Ascending aorta (tissue), 2 donors: ENCODE results near the gene OPA3. TPM values are rescaled to one million over a fixed set of nuclear protein-coding genes. Genes with fewer than 3 reads are reported as not detected.

Source experiments
- DNase-seq, 2 donors: peaks; one replicate each; pipeline ENCODE4 v3.0.0-alpha.2; 2019; ENCODE audit warnings: low spot score in 2 of 2
- H3K27ac ChIP-seq, 2 donors: fragments of 200-600 bp; sonication (generic); one replicate each; pipeline ENCODE4 v1.5.1; 2016 to 2017; ENCODE audit warnings: mild to moderate bottlenecking in 1 of 2
- H3K27me3 ChIP-seq: fragments of 200-600 bp; sonication (generic); one replicate; pipeline ENCODE4 v1.5.1; 2017
- H3K36me3 ChIP-seq, 2 donors: fragments of 200-600 bp; sonication (generic); one replicate each; pipeline ENCODE4 v1.5.1; 2016
- H3K4me1 ChIP-seq, 2 donors: fragments of 200-600 bp; sonication (generic); one replicate each; pipeline ENCODE4 v1.5.1; 2016 to 2017; ENCODE audit warnings: mild to moderate bottlenecking in 1 of 2
- H3K4me3 ChIP-seq, 2 donors: fragments of 200-600 bp; sonication (generic); one replicate each; pipeline ENCODE4 v1.5.1; 2016 to 2017; ENCODE audit warnings: mild to moderate bottlenecking in 1 of 2
- H3K9me3 ChIP-seq, 2 donors: fragments of 200-600 bp; sonication (generic); one replicate each; pipeline ENCODE4 v1.5.1; 2016
- CTCF ChIP-seq, 3 experiments: fragments of 200-600 bp in 2 of 3; fragments of 450-650 bp in 1 of 3; sonication (generic) in 2 of 3; IDR thresholded peaks; one replicate each; pipeline ENCODE4 v1.5.1; 2016 to 2019; ENCODE audit warnings: antibody characterized with exemption in 3 of 3, mild to moderate bottlenecking in 1 of 3, moderate library complexity in 1 of 3
- intact Hi-C: fragments of 100-400 bp; cut with DNase I; formaldehyde crosslinking; loops from one replicate; pipeline ENCODE4 v1.15.1; 2023
- total RNA-seq: library from RNA; depleted of rRNA; stranded (reverse); fragments of >200 nt; gene quantifications from one replicate; pipeline ENCODE4 v1.1.0, GENCODE V29; 2016

OPA3 gene
- total RNA-seq, 1 donor from 2014 or later, result 4.5 TPM

GRCh38 chr19:45485305-45486077, 99.1 kb downstream of the OPA3 start:
- Histone ChIP-seq H3K36me3 (no peaks in the 10 kb centered on the region), H3K9me3 (no peaks in the 10 kb centered on the region), H3K27ac (peak overlapping the region; percentile 84 to 91), H3K27me3 (no peaks in the 10 kb centered on the region), H3K4me1 (peaks cover 0 to 2% of the 10 kb centered on the region in 2 donors), H3K4me3 (peak overlapping the region; percentile 62 to 75)
- peak; percentile 95 to 99 for DNase-seq
- intact Hi-C loops, result loop anchor here (1.0 kb wide), 2 partner anchors 56 to 79 kb away; partner anchors contain the start of gene POLR1G
- TF ChIP-seq CTCF (IDR thresholded peaks at IDR 0.05), result peak; percentile 81 to 84 (median 83)

GRCh38 chr19:45484273-45484945, 100.2 kb downstream of the OPA3 start:
- no peaks in the 10 kb centered on the region for H3K36me3 ChIP-seq
- H3K4me3 ChIP-seq, result no peak overlapping the region
- intact Hi-C loops, result no loop called here
- H3K4me1 ChIP-seq, result peaks cover 0 to 2% of the 10 kb centered on the region in 2 donors
- H3K27ac ChIP-seq, result no peak overlapping the region
- no peak for TF ChIP-seq CTCF (IDR thresholded peaks at IDR 0.05)
- DNase-seq, result no peak
- no peaks in the 10 kb centered on the region for H3K9me3 ChIP-seq
- H3K27me3 ChIP-seq, result no peaks in the 10 kb centered on the region

GRCh38 chr19:45483033-45483432, 101.6 kb downstream of the OPA3 start:
- Histone ChIP-seq H3K27ac (no peak overlapping the region), H3K36me3 (no peaks in the 10 kb centered on the region), H3K4me3 (no peak overlapping the region), H3K9me3 (no peaks in the 10 kb centered on the region), H3K4me1 (peaks cover 0 to 2% of the 10 kb centered on the region in 2 donors), H3K27me3 (no peaks in the 10 kb centered on the region)
- intact Hi-C loops, result no loop called here
- no peak for DNase-seq
- no peak for TF ChIP-seq CTCF (IDR thresholded peaks at IDR 0.05)

GRCh38 chr19:45478454-45479238, 106.0 kb downstream of the OPA3 start:
- intact Hi-C loops, result loop anchor here (1.0 kb wide), 3 partner anchors 35 to 50 kb away; no protein-coding TSS in a partner anchor
- Histone ChIP-seq H3K4me3 (peak overlapping the region; percentile 47 to 53), H3K27me3 (no peaks in the 10 kb centered on the region), H3K27ac (peak overlapping the region; percentile 85 to 96), H3K9me3 (no peaks in the 10 kb centered on the region), H3K36me3 (no peaks in the 10 kb centered on the region), H3K4me1 (peaks cover 0 to 4% of the 10 kb centered on the region in 2 donors)
- peak; percentile 44 to 93 for DNase-seq
- peak; percentile 96 to 99 (median 97) for TF ChIP-seq CTCF (IDR thresholded peaks at IDR 0.05)

- no peak for DNase-seq
- intact Hi-C loops, result loop anchor here (1.0 kb wide), 2 partner anchors 35 to 50 kb away; no protein-coding TSS in a partner anchor
- Histone ChIP-seq H3K4me1 (peaks cover 0 to 4% of the 10 kb centered on the region in 2 donors), H3K36me3 (no peaks in the 10 kb centered on the region), H3K27ac (peak overlapping the region; percentile 85 to 96), H3K4me3 (peak overlapping the region; percentile 47 to 53), H3K9me3 (no peaks in the 10 kb centered on the region), H3K27me3 (no peaks in the 10 kb centered on the region)
- no peak for TF ChIP-seq CTCF (IDR thresholded peaks at IDR 0.05)
Measured at GRCh38 chr19:45477713-45478453, 106.7 kb downstream of the OPA3 start.
